GM19468 (cell line): ENCODE data around the gene CD86.

Experiments
- ATAC-seq: cut with Tn5 transposase; IDR thresholded peaks from one replicate; pipeline ENCODE4 v1.9.1; 2021; ENCODE audit warnings: mild to moderate bottlenecking, moderate library complexity, moderate number of reproducible peaks; ENCODE audit not compliant: unreplicated experiment; ENCODE audit errors: extremely low read depth

The CD86 gene

GRCh38 chr3:122085673-122086072 lies 30.5 kb downstream of the CD86 start:
- ATAC-seq, result no peak

GRCh38 chr3:122088531-122088930 lies 33.4 kb downstream of the CD86 start:
- ATAC-seq, result no peak

- no peak for ATAC-seq
Observed at GRCh38 chr3:122091602-122092295, 36.6 kb downstream of the CD86 start.

GRCh38 chr3:122092460-122093165 lies 37.5 kb downstream of the CD86 start:
- ATAC-seq, result peak; percentile 27

- ATAC-seq, result peak; percentile 27
Observed at GRCh38 chr3:122094125-122094524, 39.0 kb downstream of the CD86 start.

GRCh38 chr3:122094693-122095092 lies 39.5 kb downstream of the CD86 start:
- no peak for ATAC-seq

- ATAC-seq, result no peak
Observed at GRCh38 chr3:122097141-122097540, 42.0 kb downstream of the CD86 start.

- ATAC-seq, result no peak
Observed at GRCh38 chr3:122098611-122099010, 43.4 kb downstream of the CD86 start.

- ATAC-seq, result no peak
Observed at GRCh38 chr3:122099255-122099654, 44.1 kb downstream of the CD86 start.

- ATAC-seq, result no peak
Observed at GRCh38 chr3:122100083-122100482, 44.9 kb downstream of the CD86 start.

GRCh38 chr3:122100591-122101463 lies 45.7 kb downstream of the CD86 start:
- no peak for ATAC-seq

GRCh38 chr3:122101646-122102045 lies 46.5 kb downstream of the CD86 start:
- ATAC-seq, result peak; percentile 22

- ATAC-seq, result no peak
Observed at GRCh38 chr3:122102191-122102935, 47.2 kb downstream of the CD86 start.

- ATAC-seq, result no peak
Observed at GRCh38 chr3:122103821-122104514, 48.8 kb downstream of the CD86 start.

GRCh38 chr3:122104515-122105194 lies 49.5 kb downstream of the CD86 start:
- ATAC-seq, result no peak

- no peak for ATAC-seq
Observed at GRCh38 chr3:122105626-122106025, 50.5 kb downstream of the CD86 start.

- no peak for ATAC-seq
Observed at GRCh38 chr3:122107171-122107570, 52.0 kb downstream of the CD86 start.

- ATAC-seq, result no peak
Observed at GRCh38 chr3:122111974-122112373, 56.8 kb downstream of the CD86 start.

- ATAC-seq, result no peak
Observed at GRCh38 chr3:122112754-122113153, 57.6 kb downstream of the CD86 start.
